ENCODE measurements around the gene ZBTB16. TPM values are rescaled to one million over a fixed set of nuclear protein-coding genes. Genes with fewer than 3 reads are reported as not detected.

The ZBTB16 gene
- total and polyA plus RNA-seq, 7 donors, result 9.9 to 197 (median 99.5) TPM

DNA sequence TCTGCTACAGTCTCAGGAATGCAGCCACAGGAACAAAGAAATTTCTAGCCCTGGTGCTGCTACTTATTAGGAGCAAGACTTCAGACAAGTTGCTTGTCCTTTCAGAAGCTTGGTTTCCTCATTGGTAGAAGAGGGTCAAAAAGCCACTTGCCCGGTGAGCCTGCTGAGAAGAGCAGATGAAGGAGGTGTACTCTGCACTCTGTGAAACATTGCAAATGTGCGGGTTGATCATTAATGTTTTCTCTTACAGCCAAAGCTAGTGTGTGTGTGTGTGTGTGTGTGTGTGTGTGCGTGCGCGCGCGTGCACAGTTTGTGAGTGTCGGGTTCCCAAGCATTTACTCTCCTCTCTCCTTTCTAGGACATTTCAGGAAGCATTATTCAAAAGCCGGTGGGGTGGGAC, 150.4 kb downstream of the ZBTB16 start:
- TF ChIP-seq, protein P1, sequence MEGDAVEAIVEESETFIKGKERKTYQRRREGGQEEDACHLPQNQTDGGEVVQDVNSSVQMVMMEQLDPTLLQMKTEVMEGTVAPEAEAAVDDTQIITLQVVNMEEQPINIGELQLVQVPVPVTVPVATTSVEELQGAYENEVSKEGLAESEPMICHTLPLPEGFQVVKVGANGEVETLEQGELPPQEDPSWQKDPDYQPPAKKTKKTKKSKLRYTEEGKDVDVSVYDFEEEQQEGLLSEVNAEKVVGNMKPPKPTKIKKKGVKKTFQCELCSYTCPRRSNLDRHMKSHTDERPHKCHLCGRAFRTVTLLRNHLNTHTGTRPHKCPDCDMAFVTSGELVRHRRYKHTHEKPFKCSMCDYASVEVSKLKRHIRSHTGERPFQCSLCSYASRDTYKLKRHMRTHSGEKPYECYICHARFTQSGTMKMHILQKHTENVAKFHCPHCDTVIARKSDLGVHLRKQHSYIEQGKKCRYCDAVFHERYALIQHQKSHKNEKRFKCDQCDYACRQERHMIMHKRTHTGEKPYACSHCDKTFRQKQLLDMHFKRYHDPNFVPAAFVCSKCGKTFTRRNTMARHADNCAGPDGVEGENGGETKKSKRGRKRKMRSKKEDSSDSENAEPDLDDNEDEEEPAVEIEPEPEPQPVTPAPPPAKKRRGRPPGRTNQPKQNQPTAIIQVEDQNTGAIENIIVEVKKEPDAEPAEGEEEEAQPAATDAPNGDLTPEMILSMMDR (IDR thresholded peaks at IDR 0.05), result no peak
- no peak for DNase-seq
- no peak overlapping the region for H3K27ac ChIP-seq
- peaks cover 0 to 28% (median 15%) of the 10 kb centered on the region in 4 donors for H3K4me1 ChIP-seq
- H3K36me3 ChIP-seq, result peaks cover 4 to 69% (median 15%) of the 10 kb centered on the region in 4 donors
- 34 to 69% methylated on average over 9 of the region's 9 CpGs for WGBS, 2 donors
- H3K27me3 ChIP-seq, result no peaks in the 10 kb centered on the region
- no peaks in the 10 kb centered on the region for H3K9me3 ChIP-seq
- intact Hi-C loops (cut with DNase I), result no loop called here
- H3K4me3 ChIP-seq, result no peak overlapping the region

DNA sequence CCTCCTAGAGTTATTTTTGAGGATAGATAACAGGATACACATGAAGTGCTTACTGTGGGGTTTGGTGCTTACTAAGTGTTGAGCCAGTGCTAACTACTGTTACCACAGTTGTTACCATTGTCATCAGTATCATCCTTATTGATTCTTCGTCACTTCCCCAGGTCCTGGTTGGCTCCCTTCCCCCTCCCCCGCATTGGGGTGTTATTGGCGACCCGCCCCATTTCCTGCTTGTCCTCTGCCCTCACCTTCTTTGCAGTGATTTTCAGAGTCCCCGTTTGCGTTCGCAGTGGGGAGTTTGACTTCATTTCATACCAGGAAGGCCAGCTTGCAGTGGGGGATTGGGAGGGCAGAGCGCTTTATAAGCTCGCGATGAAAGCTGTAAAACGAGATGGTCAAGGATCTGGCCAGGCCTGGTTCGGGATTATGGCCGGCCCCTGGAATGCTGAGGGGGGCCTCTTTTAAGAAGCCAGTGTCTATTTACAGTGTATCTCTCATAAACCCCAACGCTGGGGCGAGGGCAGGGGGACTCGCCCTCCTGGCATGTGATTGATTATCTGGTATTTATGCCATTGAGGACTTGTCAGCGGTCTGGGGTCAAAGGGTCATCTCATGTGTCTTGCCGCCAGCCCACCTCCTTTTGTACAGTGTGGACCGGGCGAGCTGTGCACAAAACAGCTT, 152.1 kb downstream of the ZBTB16 start:
- no peak overlapping the region for H3K27ac ChIP-seq
- WGBS, 2 donors, result 83 to 84% methylated on average over 20 of the region's 20 CpGs
- H3K9me3 ChIP-seq, result no peaks in the 10 kb centered on the region
- intact Hi-C loops (cut with DNase I), result no loop called here
- TF ChIP-seq EP300 (IDR thresholded peaks at IDR 0.05), result no peak
- TF ChIP-seq, protein P1 (IDR thresholded peaks at IDR 0.05), result no peak
- no peak for TF ChIP-seq POLR2A (IDR thresholded peaks at IDR 0.05)
- no peak for TF ChIP-seq POLR2AphosphoS5 (IDR thresholded peaks at IDR 0.05)
- no peaks in the 10 kb centered on the region for H3K27me3 ChIP-seq
- no peak for DNase-seq
- H3K4me1 ChIP-seq, result peaks cover 0 to 44% (median 23%) of the 10 kb centered on the region in 4 donors
- no peak overlapping the region for H3K4me3 ChIP-seq
- peaks cover 4 to 54% (median 12%) of the 10 kb centered on the region in 4 donors for H3K36me3 ChIP-seq

- no peak overlapping the region for H3K4me3 ChIP-seq
- intact Hi-C loops (cut with DNase I), result no loop called here
- DNase-seq, result no peak
- H3K9me3 ChIP-seq, result no peaks in the 10 kb centered on the region
- peak in 1 of 4 donors; percentile 9 for TF ChIP-seq POLR2AphosphoS5 (IDR thresholded peaks at IDR 0.05)
- TF ChIP-seq, protein P1 (IDR thresholded peaks at IDR 0.05), result no peak
- H3K4me1 ChIP-seq, result peaks cover 0 to 53% (median 43%) of the 10 kb centered on the region in 4 donors
- no peak overlapping the region for H3K27ac ChIP-seq
- H3K36me3 ChIP-seq, result peaks cover 4 to 54% (median 12%) of the 10 kb centered on the region in 4 donors
- H3K27me3 ChIP-seq, result no peaks in the 10 kb centered on the region
- 91% methylated on average over 2 of the region's 2 CpGs for WGBS, 2 donors
Measured at GRCh38 chr11:114213622-114214021, 154.1 kb downstream of the ZBTB16 start.

DNA sequence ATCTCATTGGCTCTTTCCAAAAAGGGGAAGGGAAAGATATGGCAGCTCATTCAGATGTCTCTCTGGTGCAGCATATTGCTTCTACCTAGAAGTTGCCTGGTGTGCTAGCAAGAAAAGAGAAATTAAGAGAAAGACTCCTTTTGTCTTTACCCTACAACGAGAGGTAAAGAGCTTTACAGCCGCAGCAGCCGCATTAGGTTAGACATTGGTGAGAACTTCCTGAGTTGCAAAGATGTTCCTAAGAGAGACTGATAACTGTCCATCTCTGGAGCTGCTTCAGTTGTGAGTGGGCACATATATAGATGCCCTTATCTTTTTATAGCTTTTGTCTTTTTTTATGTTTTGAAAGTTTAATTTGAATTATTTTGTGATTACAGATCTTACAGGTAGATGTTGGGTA, 155.9 kb downstream of the ZBTB16 start:
- DNase-seq, result no peak
- Histone ChIP-seq H3K4me3 (no peak overlapping the region), H3K36me3 (peaks cover 0 to 36% (median 5%) of the 10 kb centered on the region in 4 donors), H3K9me3 (no peaks in the 10 kb centered on the region), H3K4me1 (peaks cover 0 to 69% (median 56%) of the 10 kb centered on the region in 4 donors), H3K27me3 (no peaks in the 10 kb centered on the region), H3K27ac (no peak overlapping the region)
- 91 to 92% methylated on average over 3 of the region's 3 CpGs for WGBS, 2 donors
- TF ChIP-seq POLR2A (IDR thresholded peaks at IDR 0.05) (no peak), POLR2AphosphoS5 (IDR thresholded peaks at IDR 0.05) (no peak), EP300 (IDR thresholded peaks at IDR 0.05) (no peak)
- TF ChIP-seq, protein P1 (IDR thresholded peaks at IDR 0.05), result no peak
- intact Hi-C loops (cut with DNase I), result no loop called here

Data from sigmoid colon (tissue), 7 donors.